Panc1 (cell line): Measurements from ENCODE around the gene NOTCH1. TPM values are rescaled to one million over a fixed set of nuclear protein-coding genes. Genes with fewer than 3 reads are reported as not detected.

Source experiments
- ATAC-seq: fragments of 200-7000 bp; cut with Tn5 transposase; 2 replicates; pipeline ENCODE4 v1.9.1; 2020; ENCODE audit warnings: mild to moderate bottlenecking, moderate library complexity
- BruUV-seq: library from RNA; stranded (reverse); fragments of 400-500 nt; replicated peaks from 2 replicates; lab custom pipeline; 2021; lab: Mats Ljungman, UMichigan
- CTCF ChIA-PET: fragments of 300-600 bp; sonication (Branson Sonifier 250); formaldehyde crosslinking; loops from one replicate; lab custom pipeline; 2022; ENCODE audit warnings: antibody characterized with exemption; lab: Charles Lee
- POLR2A ChIA-PET: fragments of 300-600 bp; sonication (Branson Sonifier 250); formaldehyde crosslinking; loops from one replicate; lab custom pipeline; 2022; ENCODE audit warnings: antibody characterized with exemption; lab: Charles Lee
- DNase-seq: peaks from one replicate; pipeline ENCODE4 v3.0.0-alpha.2; 2010; ENCODE audit warnings: low read depth, low spot score
- H3K27ac ChIP-seq: 2 replicates; pipeline ENCODE4 v1.5.1; 2011; ENCODE audit warnings: mild to moderate bottlenecking, low read length, inconsistent platforms
- H3K27me3 ChIP-seq: fragments of 200-500 bp; sonication (Bioruptor generic); 2 replicates; pipeline ENCODE4 v1.6.0; 2014; ENCODE audit warnings: low read length, inconsistent platforms; ENCODE audit not compliant: control insufficient read depth, insufficient read depth
- H3K36me3 ChIP-seq: fragments of 200-500 bp; sonication (Bioruptor generic); 2 replicates; pipeline ENCODE4 v1.5.1; 2014; ENCODE audit warnings: inconsistent platforms, mild to moderate bottlenecking, low read length, moderate library complexity; ENCODE audit not compliant: control insufficient read depth, insufficient read depth
- H3K4me1 ChIP-seq: 2 replicates; pipeline ENCODE4 v1.5.1; 2011; ENCODE audit warnings: inconsistent platforms, mild to moderate bottlenecking, low read length, moderate library complexity; ENCODE audit not compliant: control insufficient read depth, insufficient read depth
- H3K4me3 ChIP-seq, 2 experiments: 2 replicates each; pipeline ENCODE4 v1.5.1; 2011 to 2012; ENCODE audit warnings: low read depth in 2 of 2, low read length in 2 of 2, mild to moderate bottlenecking in 2 of 2, inconsistent platforms in 1 of 2, moderate library complexity in 1 of 2
- H3K9me3 ChIP-seq: fragments of 200-500 bp; sonication (Bioruptor generic); 2 replicates; pipeline ENCODE4 v1.5.1; 2014; ENCODE audit warnings: low read depth, mild to moderate bottlenecking, inconsistent platforms, low read length, moderate library complexity; ENCODE audit not compliant: control insufficient read depth, insufficient read depth
- CTCF ChIP-seq: fragments of 450-650 bp; IDR thresholded peaks from 2 replicates; pipeline ENCODE4 v1.5.1; 2017; ENCODE audit warnings: mild to moderate bottlenecking
- POLR2AphosphoS5 ChIP-seq: IDR thresholded peaks from 2 replicates; pipeline ENCODE4 v1.6.1; 2012; ENCODE audit warnings: mild to moderate bottlenecking, low read depth, low read length, moderate library complexity
- REST ChIP-seq, 2 experiments: IDR thresholded peaks; 2 replicates each; pipeline ENCODE4 v1.6.1; 2011 to 2012; ENCODE audit warnings: low read depth in 2 of 2, control low read depth in 1 of 2, low read length in 1 of 2, mild to moderate bottlenecking in 1 of 2, moderate library complexity in 1 of 2; ENCODE audit not compliant: insufficient read depth in 1 of 2
- SIN3A ChIP-seq: IDR thresholded peaks from 2 replicates; pipeline ENCODE4 v1.6.1; 2012; ENCODE audit warnings: low read depth, mild to moderate bottlenecking, low read length, moderate library complexity, borderline replicate concordance; ENCODE audit not compliant: insufficient read depth
- TCF7L2 ChIP-seq: IDR thresholded peaks from 2 replicates; pipeline ENCODE4 v1.6.1; 2011; ENCODE audit warnings: mild to moderate bottlenecking, low read depth, low read length, inconsistent platforms
- in situ Hi-C: cut with HindIII; loops from 2 replicates; pipeline ENCODE4 v1.10.0; 2016; ENCODE audit warnings: low sequenced_read_pairs, low pct_unique_long_range_greater_than_20kb
- intact Hi-C: fragments of 100-400 bp; cut with micrococcal nuclease; formaldehyde crosslinking; loops from one replicate; pipeline ENCODE4 v1.10.0; 2022; ENCODE audit not compliant: unreplicated experiment
- total RNA-seq: library from RNA; stranded (reverse); gene quantifications from one replicate; pipeline ENCODE4 v1.2.1, GENCODE V29; 2021; ENCODE audit not compliant: unreplicated experiment

Gene NOTCH1
- total RNA-seq, 1 experiment from 2014 or later, result 13.4 TPM

- Histone ChIP-seq H3K4me3 (no peak overlapping the region), H3K9me3 (no peaks in the 10 kb centered on the region), H3K36me3 (no peaks in the 10 kb centered on the region), H3K27ac (no peak overlapping the region), H3K27me3 (no peaks in the 10 kb centered on the region), H3K4me1 (peaks cover 26% of the 10 kb centered on the region)
- ChIA-PET POLR2A (no interaction called here), CTCF (no interaction called here)
- TF ChIP-seq TCF7L2 (no peak), SIN3A (no peak), REST (IDR thresholded peaks at IDR 0.05; ENCODE audit: insufficient read depth in 1 of 2, low read depth in 2 of 2, low read length in 1 of 2) (no peak)
- in situ Hi-C loops (no loop called here), intact Hi-C loops (no loop called here)
- DNase-seq (no peak), ATAC-seq (no peak)
- BruUV-seq, result no TSS peak
These were observed 25.7 kb upstream of the NOTCH1 start for GRCh38 chr9:136571531-136571930.

GRCh38 chr9:136570916-136571315 is 25.1 kb upstream of the NOTCH1 start:
- CTCF ChIA-PET, result no interaction called here
- POLR2A ChIA-PET, result no interaction called here

More at GRCh38 chr9:136570916-136571315, 25.1 kb upstream of the NOTCH1 start:
- Histone ChIP-seq H3K4me1 (peaks cover 23% of the 10 kb centered on the region), H3K27ac (no peak overlapping the region), H3K4me3 (no peak overlapping the region), H3K36me3 (no peaks in the 10 kb centered on the region), H3K27me3 (no peaks in the 10 kb centered on the region), H3K9me3 (no peaks in the 10 kb centered on the region)
- no peak for ATAC-seq
- no peak for DNase-seq
- in situ Hi-C loops, result no loop called here
- intact Hi-C loops, result no loop called here
- BruUV-seq, result no TSS peak
- TF ChIP-seq POLR2AphosphoS5 (no peak), REST (IDR thresholded peaks at IDR 0.05; ENCODE audit: insufficient read depth in 1 of 2, low read depth in 2 of 2, low read length in 1 of 2) (no peak), TCF7L2 (no peak), SIN3A (no peak), CTCF (no peak)
